Epithelial cell of proximal tubule (primary cell): ENCODE measurements around the gene NAB2. TPM values are rescaled to one million over a fixed set of nuclear protein-coding genes. Genes with fewer than 3 reads are reported as not detected.

Experiments used
- DNase-seq: peaks from one replicate; pipeline ENCODE4 v3.0.0-alpha.2; 2011; ENCODE audit warnings: low read depth
- H3K4me3 ChIP-seq: 2 replicates; pipeline ENCODE4 v1.5.1; 2011; ENCODE audit warnings: low read depth, mild to moderate bottlenecking, low read length
- total RNA-seq: library from RNA; depleted of rRNA; stranded (reverse); fragments of >200 nt; gene quantifications from 2 replicates; pipeline ENCODE4 v1.2.3, GENCODE V29; 2015
- TF ChIP-seq, protein P1 (sequence below): conservative IDR thresholded peaks from 2 replicates; pipeline ENCODE4 v1.5.1; 2012; ENCODE audit warnings: low read depth, mild to moderate bottlenecking, low read length

The NAB2 gene
- total RNA-seq, 1 donor from 2014 or later = 24.4 TPM

DNA sequence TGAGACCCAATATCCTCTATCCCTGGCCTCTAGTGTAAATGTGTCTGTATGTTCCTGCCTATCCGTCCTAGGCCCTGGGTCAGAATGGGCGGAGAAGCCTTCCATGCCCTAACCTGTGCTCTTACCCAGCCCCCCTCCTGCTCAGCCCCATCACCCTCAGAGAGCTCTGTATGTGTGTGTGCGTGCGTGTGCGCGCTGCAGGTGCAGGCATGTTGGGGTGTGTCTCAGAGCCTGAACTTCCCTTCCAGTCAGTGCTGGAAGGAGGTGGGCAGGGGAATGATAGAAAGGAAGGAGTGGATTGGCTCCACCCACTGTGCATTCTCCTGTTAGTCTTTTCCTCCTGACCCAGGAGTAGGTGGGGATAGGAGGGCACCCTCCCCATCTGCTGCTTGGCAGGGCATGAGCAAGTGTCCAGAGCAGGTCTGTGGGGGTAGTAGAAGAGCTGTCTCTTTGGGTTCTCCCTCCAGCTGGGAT, 7.2 kb downstream of the NAB2 start:
- H3K4me3 ChIP-seq = no peak overlapping the region
- no peak for DNase-seq
- TF ChIP-seq, protein P1, sequence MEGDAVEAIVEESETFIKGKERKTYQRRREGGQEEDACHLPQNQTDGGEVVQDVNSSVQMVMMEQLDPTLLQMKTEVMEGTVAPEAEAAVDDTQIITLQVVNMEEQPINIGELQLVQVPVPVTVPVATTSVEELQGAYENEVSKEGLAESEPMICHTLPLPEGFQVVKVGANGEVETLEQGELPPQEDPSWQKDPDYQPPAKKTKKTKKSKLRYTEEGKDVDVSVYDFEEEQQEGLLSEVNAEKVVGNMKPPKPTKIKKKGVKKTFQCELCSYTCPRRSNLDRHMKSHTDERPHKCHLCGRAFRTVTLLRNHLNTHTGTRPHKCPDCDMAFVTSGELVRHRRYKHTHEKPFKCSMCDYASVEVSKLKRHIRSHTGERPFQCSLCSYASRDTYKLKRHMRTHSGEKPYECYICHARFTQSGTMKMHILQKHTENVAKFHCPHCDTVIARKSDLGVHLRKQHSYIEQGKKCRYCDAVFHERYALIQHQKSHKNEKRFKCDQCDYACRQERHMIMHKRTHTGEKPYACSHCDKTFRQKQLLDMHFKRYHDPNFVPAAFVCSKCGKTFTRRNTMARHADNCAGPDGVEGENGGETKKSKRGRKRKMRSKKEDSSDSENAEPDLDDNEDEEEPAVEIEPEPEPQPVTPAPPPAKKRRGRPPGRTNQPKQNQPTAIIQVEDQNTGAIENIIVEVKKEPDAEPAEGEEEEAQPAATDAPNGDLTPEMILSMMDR = no peak

DNA sequence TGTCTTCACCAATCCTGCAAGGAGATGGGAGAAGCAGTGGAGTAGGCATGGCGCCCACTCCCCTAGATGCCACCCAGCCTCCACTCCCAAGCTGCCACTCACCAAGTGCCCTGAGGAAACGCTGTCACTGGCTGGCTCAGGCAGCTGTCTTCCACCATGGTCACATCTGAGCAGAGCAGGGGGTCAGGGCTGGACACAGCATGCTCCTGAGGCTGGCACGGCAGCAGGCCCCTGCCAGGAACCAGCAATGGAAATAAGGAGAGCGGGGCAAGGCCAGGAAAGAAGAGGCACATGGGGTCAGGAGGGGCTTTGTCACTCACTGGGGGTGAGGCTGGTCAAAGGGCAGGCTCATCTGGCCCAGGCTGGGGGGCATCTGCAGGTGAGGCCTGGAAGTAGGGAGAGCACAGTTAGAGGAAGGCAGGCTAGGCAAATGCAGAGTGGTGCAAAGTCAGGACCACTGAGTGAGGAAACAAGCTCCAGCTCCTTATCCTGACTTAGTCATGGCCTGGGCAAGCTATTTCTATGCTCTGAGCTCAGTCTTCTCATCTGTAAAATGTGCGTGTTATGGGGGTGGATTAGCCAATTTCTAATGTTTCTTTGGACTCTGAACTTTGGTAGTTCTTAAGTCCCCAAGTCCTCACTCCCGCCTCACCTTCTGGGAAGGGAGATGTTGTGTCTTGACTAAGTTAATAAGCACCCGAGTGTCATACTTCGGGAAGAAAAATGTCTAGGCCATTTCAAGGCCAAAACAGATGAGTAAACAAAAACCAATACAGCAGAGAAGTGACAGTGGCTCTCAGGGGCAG, 8.0 kb downstream of the NAB2 start:
- no peak overlapping the region for H3K4me3 ChIP-seq
- TF ChIP-seq, protein P1 = no peak
- DNase-seq = no peak

DNA sequence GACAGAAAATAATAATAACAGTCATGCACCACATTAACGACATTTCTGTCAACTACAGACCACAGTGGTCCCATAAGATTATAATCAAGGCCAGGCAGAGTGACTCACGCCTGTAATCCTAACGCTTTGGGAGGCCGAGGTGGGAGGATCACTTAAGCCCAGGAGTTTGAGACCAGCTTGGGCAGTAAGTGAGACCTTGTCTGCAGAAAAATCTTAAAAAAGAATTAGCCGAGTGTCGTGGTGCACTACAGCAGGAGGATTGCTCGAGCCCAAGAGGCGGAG, 8.6 kb downstream of the NAB2 start:
- H3K4me3 ChIP-seq = no peak overlapping the region
- DNase-seq = no peak
- TF ChIP-seq, protein P1 = no peak

DNA sequence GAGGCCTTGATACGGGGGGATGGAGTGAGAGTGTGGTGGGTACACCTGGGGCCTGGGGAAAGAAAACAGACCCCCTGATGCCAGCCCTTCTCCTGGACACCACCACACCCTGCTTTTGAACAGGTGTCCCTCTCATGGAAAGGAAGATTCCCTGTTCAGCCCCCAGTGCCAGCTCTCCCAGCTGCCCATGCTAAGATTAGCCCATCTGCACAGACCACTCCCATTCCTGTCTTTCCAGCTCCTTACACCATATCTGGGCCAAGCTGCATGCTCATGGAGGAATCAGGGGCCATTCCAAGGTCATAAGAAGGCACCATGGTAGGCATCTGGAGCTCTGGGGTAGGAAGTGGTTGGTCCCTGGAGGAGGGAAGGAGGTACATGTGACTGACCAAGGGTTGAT, 9.6 kb downstream of the NAB2 start:
- H3K4me3 ChIP-seq = no peak overlapping the region
- DNase-seq = no peak
- TF ChIP-seq, protein P1 = no peak

DNA sequence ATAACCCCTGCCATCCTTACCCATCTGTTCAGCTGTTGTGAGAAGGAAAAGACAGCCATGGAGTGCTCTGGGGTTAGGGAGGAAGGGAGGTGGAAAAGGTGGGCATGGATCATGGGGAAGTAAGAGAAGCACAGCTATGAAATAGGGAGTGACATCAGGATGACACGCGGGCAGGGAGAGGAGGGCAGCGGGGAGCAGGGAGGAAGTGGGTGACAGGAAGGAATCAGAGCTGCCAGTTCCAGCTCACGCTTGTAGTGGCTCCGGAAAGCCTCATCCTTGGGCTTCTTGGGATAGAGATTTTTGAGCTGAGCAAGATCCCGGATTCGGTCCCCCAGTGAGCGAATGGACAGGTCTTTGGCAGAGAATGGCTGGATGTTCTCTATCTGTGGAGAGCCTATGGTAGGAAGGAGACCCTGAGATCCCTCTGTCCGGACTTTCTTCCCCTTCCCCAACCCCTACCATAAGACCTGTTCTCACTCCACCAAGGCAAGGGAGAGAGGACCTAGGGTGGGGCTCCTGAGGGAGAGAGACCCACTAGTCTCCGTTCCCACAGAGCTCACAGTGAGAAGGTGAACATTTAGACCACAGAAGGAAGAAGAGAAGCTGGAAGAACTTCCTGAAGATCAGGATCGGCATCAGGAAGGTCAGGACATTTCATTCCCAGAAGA, 10.3 kb downstream of the NAB2 start:
- no peak overlapping the region for H3K4me3 ChIP-seq
- TF ChIP-seq, protein P1 = no peak
- DNase-seq = no peak

DNA sequence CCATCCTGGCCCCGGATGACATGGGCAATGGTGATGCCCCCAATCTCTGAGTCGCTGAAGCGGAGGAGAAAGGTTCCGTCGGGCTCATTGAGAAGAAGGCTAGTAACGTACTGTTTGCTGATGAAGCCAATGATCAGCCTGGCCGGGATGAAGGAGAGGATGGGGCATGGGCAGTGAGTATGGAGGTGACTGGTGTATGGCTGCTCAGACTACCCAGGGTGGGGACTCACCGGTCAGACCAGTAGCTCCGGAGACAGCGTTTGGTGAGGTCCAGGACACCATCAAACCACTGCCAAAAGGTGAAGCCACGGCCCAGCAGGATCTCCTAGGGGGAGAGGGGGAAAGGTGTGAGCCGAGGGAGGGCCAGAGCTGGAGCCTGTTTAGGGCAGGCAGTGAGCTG, 10.9 kb downstream of the NAB2 start:
- H3K4me3 ChIP-seq = no peak overlapping the region
- no peak for DNase-seq

More for the DNA sequence above, 10.9 kb downstream of the NAB2 start:
- TF ChIP-seq, protein P1 = no peak
